ENCODE results near the gene RTKN.
"Not testable (repeated sequence)": the region's sequence is repeated elsewhere in the genome, so short reads cannot be mapped to it uniquely, and the experiment has no call there.

RTKN gene

GRCh38 chr2:74420443-74421103, 21.2 kb downstream of the RTKN start:
- DNase-seq (ENCODE audit: extremely low spot score, insufficient read length, low read depth); FAIRE-seq: not testable (repeated sequence)

GRCh38 chr2:74420006-74420405, 21.7 kb downstream of the RTKN start:
- no peak for DNase-seq (ENCODE audit: extremely low spot score, insufficient read length, low read depth)
- no peak for FAIRE-seq

- FAIRE-seq, result no peak
These were observed 22.4 kb downstream of the RTKN start for GRCh38 chr2:74419345-74419744.

GRCh38 chr2:74418312-74418711, 23.4 kb downstream of the RTKN start:
- FAIRE-seq (no peak), DNase-seq (ENCODE audit: extremely low spot score, insufficient read length, low read depth) (no peak)

More at GRCh38 chr2:74419345-74419744, 22.4 kb downstream of the RTKN start:
- no peak for DNase-seq (ENCODE audit: extremely low spot score, insufficient read length, low read depth)

GRCh38 chr2:74417763-74418162, 24.0 kb downstream of the RTKN start:
- DNase-seq (ENCODE audit: extremely low spot score, insufficient read length, low read depth) (no peak), FAIRE-seq (no peak)

- no peak for FAIRE-seq
These were observed 24.5 kb downstream of the RTKN start for GRCh38 chr2:74417197-74417596.

GRCh38 chr2:74416778-74417177, 25.0 kb downstream of the RTKN start:
- FAIRE-seq, result no peak
- no peak for DNase-seq (ENCODE audit: extremely low spot score, insufficient read length, low read depth)

More at GRCh38 chr2:74417197-74417596, 24.5 kb downstream of the RTKN start:
- no peak for DNase-seq (ENCODE audit: extremely low spot score, insufficient read length, low read depth)

GRCh38 chr2:74415762-74416395, 25.9 kb downstream of the RTKN start:
- no peak for FAIRE-seq
- DNase-seq (ENCODE audit: extremely low spot score, insufficient read length, low read depth), result no peak

- FAIRE-seq (peak; percentile 57), DNase-seq (ENCODE audit: extremely low spot score, insufficient read length, low read depth) (peak; percentile 28)
These were observed 26.6 kb downstream of the RTKN start for GRCh38 chr2:74414881-74415761.

GRCh38 chr2:74414441-74414840, 27.3 kb downstream of the RTKN start:
- DNase-seq (ENCODE audit: extremely low spot score, insufficient read length, low read depth), result no peak
- FAIRE-seq, result no peak

- no peak for FAIRE-seq
These were observed 28.6 kb downstream of the RTKN start for GRCh38 chr2:74413001-74413698.

GRCh38 chr2:74407682-74408081, 34.1 kb downstream of the RTKN start:
- FAIRE-seq, result no peak
- no peak for DNase-seq (ENCODE audit: extremely low spot score, insufficient read length, low read depth)

More at GRCh38 chr2:74413001-74413698, 28.6 kb downstream of the RTKN start:
- DNase-seq (ENCODE audit: extremely low spot score, insufficient read length, low read depth), result no peak

GRCh38 chr2:74406035-74406434, 35.7 kb downstream of the RTKN start:
- DNase-seq (ENCODE audit: extremely low spot score, insufficient read length, low read depth), result peak; percentile 5
- FAIRE-seq, result peak; percentile 66

GRCh38 chr2:74401891-74402290, 39.8 kb downstream of the RTKN start:
- no peak for FAIRE-seq
- DNase-seq (ENCODE audit: extremely low spot score, insufficient read length, low read depth), result no peak

- FAIRE-seq (peak; percentile 82), DNase-seq (ENCODE audit: extremely low spot score, insufficient read length, low read depth) (no peak)
These were observed 42.0 kb downstream of the RTKN start for GRCh38 chr2:74399785-74400184.

- FAIRE-seq (no peak), DNase-seq (ENCODE audit: extremely low spot score, insufficient read length, low read depth) (no peak)
These were observed 45.6 kb downstream of the RTKN start for GRCh38 chr2:74396149-74396548.

GRCh38 chr2:74393525-74393924, 48.2 kb downstream of the RTKN start:
- DNase-seq (ENCODE audit: extremely low spot score, insufficient read length, low read depth) (no peak), FAIRE-seq (no peak)

GRCh38 chr2:74392449-74392743, 49.3 kb downstream of the RTKN start:
- DNase-seq (ENCODE audit: extremely low spot score, insufficient read length, low read depth) (no peak), FAIRE-seq (no peak)

GRCh38 chr2:74391580-74392448, 49.9 kb downstream of the RTKN start:
- FAIRE-seq, result peak; percentile 96
- DNase-seq (ENCODE audit: extremely low spot score, insufficient read length, low read depth), result peak; percentile 90
